A549 (cell line): ENCODE measurements around the gene LCAT.
"Not testable (repeated sequence)": the region's sequence is repeated elsewhere in the genome, so short reads cannot be mapped to it uniquely, and the experiment has no call there.

Experiments
- CEBPB ChIP-seq, 2 experiments: fragments of >200 bp in 1 of 2; sonication (Bioruptor Twin) in 1 of 2; formaldehyde crosslinking in 1 of 2; IDR thresholded peaks; 2 replicates each; pipeline ENCODE4 v1.6.1; 2012 to 2016
- CHD2 ChIP-seq: fragments of 150-350 bp; IDR thresholded peaks from 2 replicates; pipeline ENCODE4 v1.6.1; 2014; ENCODE audit warnings: low read length; ENCODE audit not compliant: partially characterized antibody
- JUN ChIP-seq, 2 experiments: fragments of >200 bp; sonication (Bioruptor Twin); formaldehyde crosslinking; IDR thresholded peaks; 2 replicates in 1 of 2; 3 replicates in 1 of 2; pipeline ENCODE4 v1.6.1; 2016 to 2017
- JUNB ChIP-seq: fragments of >200 bp; sonication (Bioruptor Twin); formaldehyde crosslinking; IDR thresholded peaks from 2 replicates; pipeline ENCODE4 v1.6.1; 2016
- MAZ ChIP-seq: fragments of 150-350 bp; IDR thresholded peaks from 2 replicates; pipeline ENCODE4 v1.6.1; 2014; ENCODE audit warnings: antibody characterized with exemption, low read depth, low read length, borderline replicate concordance
- PHF8 ChIP-seq: fragments of 200-600 bp; sonication (generic); IDR thresholded peaks from 2 replicates; pipeline ENCODE4 v1.6.1; 2016; ENCODE audit warnings: low read depth, mild to moderate bottlenecking, antibody characterized with exemption, moderate library complexity, borderline replicate concordance
- POLR2A ChIP-seq: IDR thresholded peaks from 2 replicates; pipeline ENCODE4 v1.6.1; 2012; ENCODE audit warnings: mild to moderate bottlenecking, low read length
- RAD21 ChIP-seq, 2 experiments: fragments of >200 bp in 1 of 2; sonication (Bioruptor Twin) in 1 of 2; formaldehyde crosslinking in 1 of 2; IDR thresholded peaks in 1 of 2; conservative IDR thresholded peaks in 1 of 2; 2 replicates in 1 of 2; 3 replicates in 1 of 2; pipeline ENCODE4 v1.6.1; 2012 to 2018; ENCODE audit warnings: inconsistent platforms in 1 of 2
- REST ChIP-seq: fragments of 200-600 bp; sonication (generic); IDR thresholded peaks from 2 replicates; pipeline ENCODE4 v1.6.1; 2016; ENCODE audit warnings: antibody characterized with exemption, mild to moderate bottlenecking, moderate library complexity
- SMC3 ChIP-seq: fragments of >200 bp; sonication (Bioruptor Twin); formaldehyde crosslinking; IDR thresholded peaks from 3 replicates; pipeline ENCODE4 v1.6.1; 2018; ENCODE audit warnings: inconsistent platforms
- SREBF2 ChIP-seq: fragments of 450-650 bp; IDR thresholded peaks from 2 replicates; pipeline ENCODE4 v1.6.1; 2014; ENCODE audit warnings: mild to moderate bottlenecking, moderate library complexity
- TF ChIP-seq, protein P1 (sequence below): fragments of >200 bp; sonication (Bioruptor Twin); formaldehyde crosslinking; IDR thresholded peaks from 3 replicates; pipeline ENCODE4 v1.5.1; 2016
- TF ChIP-seq, protein P2 (sequence below): fragments of 250-450 bp; sonication (Bioruptor Pico); IDR thresholded peaks from 2 replicates; pipeline ENCODE4 v1.5.0; 2021; ENCODE audit warnings: mild to moderate bottlenecking, moderate library complexity, borderline replicate concordance

- TF ChIP-seq, protein P1, sequence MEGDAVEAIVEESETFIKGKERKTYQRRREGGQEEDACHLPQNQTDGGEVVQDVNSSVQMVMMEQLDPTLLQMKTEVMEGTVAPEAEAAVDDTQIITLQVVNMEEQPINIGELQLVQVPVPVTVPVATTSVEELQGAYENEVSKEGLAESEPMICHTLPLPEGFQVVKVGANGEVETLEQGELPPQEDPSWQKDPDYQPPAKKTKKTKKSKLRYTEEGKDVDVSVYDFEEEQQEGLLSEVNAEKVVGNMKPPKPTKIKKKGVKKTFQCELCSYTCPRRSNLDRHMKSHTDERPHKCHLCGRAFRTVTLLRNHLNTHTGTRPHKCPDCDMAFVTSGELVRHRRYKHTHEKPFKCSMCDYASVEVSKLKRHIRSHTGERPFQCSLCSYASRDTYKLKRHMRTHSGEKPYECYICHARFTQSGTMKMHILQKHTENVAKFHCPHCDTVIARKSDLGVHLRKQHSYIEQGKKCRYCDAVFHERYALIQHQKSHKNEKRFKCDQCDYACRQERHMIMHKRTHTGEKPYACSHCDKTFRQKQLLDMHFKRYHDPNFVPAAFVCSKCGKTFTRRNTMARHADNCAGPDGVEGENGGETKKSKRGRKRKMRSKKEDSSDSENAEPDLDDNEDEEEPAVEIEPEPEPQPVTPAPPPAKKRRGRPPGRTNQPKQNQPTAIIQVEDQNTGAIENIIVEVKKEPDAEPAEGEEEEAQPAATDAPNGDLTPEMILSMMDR = not testable (repeated sequence)
- TF ChIP-seq MAZ; SREBF2; SMC3; POLR2A; CHD2; JUN (IDR thresholded peaks at IDR 0.05); RAD21 (conservative IDR thresholded peaks at IDR 0.05 in 1 of 2, IDR thresholded peaks at IDR 0.05 in 1 of 2); REST; JUNB; PHF8; CEBPB (IDR thresholded peaks at IDR 0.05): not testable (repeated sequence)
- TF ChIP-seq, protein P2, sequence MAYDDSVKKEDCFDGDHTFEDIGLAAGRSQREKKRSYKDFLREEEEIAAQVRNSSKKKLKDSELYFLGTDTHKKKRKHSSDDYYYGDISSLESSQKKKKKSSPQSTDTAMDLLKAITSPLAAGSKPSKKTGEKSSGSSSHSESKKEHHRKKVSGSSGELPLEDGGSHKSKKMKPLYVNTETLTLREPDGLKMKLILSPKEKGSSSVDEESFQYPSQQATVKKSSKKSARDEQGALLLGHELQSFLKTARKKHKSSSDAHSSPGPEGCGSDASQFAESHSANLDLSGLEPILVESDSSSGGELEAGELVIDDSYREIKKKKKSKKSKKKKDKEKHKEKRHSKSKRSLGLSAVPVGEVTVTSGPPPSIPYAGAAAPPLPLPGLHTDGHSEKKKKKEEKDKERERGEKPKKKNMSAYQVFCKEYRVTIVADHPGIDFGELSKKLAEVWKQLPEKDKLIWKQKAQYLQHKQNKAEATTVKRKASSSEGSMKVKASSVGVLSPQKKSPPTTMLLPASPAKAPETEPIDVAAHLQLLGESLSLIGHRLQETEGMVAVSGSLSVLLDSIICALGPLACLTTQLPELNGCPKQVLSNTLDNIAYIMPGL = not testable (repeated sequence)
Observed at GRCh38 chr16:67972285-67972684, 28.4 kb upstream of the LCAT start.
